Heart left ventricle (tissue), 13 donors: ENCODE data around the gene CHD5.

Experiments used
- POLR2A ChIP-seq, 2 donors: fragments of 450-650 bp; IDR thresholded peaks; one replicate each; pipeline ENCODE4 v1.6.1; 2017; ENCODE audit warnings: antibody characterized with exemption in 2 of 2, mild to moderate bottlenecking in 2 of 2, moderate library complexity in 2 of 2
- TF ChIP-seq, protein P1 (sequence below), 12 donors: fragments of 200-600 bp; sonication (generic) in 4 of 12; IDR thresholded peaks; one replicate each; pipeline versions ENCODE4 v1.5.0 to v1.8.0; 2018 to 2022; ENCODE audit warnings: antibody characterized with exemption in 12 of 12, mild to moderate bottlenecking in 5 of 12
- donor health status: ischemic (EF 13 %, LVEDD 7.1; RV severe dilation, severe dysfunction).
- donor health status: DM: no; HTN: yes; CAD: no.
- donor health status: DM: no; HTN: no; CAD: no.
- donor health status: ischemic (EF 25% LVEDD 6.9; RV normal size, moderate dysfunction).
- donor health status: ischemic (EF 25% LVEDD 5.7; RV mildly dilated, moderate dysfunction).
- donor health status: ischemic (EF 35%, LVEDD 5.7; RV mildly dilated, moderate dysfunction).
- donor health status: nonischemic (EF 11% LVEDD 7.7; RV severe dilation, severe dysfunction).
- donor health status: DM: yes; HTN: yes; CAD: no.
- donor health status: PGD.
- donor health status: ischemic (EF 29% LVEDD 5.4; RV normal size, mild dysfunction).
- donor health status: nonischemic (EF 23%, LVEDD 6.1; RV moderate dilation, normal function).

DNA sequence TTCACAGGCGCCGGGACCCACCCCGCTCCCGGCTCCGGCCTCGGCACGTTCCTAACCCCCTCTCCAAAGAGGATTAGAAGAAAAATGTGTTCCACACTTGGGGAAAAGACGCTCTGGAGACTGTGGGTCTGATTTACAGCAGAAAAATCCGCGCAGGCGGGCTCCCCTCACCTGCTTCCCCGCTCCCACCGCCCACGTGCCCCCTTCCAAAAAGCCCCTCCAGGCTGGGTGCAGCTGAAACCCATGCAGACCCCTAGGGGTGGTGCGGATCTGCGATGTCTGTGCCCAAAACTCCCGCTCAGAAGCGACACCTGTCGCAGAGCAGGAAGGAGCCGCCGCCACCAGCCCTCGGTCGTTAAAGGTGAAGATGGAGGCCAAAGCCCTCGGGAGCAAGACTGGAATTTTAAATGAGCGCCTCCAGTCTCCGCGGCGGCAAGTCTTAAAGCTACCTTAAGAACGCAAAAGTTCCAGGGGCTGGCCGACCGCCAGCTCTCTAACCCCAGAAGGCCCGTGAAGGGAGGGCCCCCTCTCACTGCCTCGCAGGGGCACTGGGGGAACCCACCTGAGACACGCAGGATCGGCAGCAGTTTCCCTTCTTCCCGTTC is 688 bp upstream of the CHD5 start:
- TF ChIP-seq POLR2A (IDR thresholded peaks at IDR 0.05): no peak
- TF ChIP-seq, protein P1, sequence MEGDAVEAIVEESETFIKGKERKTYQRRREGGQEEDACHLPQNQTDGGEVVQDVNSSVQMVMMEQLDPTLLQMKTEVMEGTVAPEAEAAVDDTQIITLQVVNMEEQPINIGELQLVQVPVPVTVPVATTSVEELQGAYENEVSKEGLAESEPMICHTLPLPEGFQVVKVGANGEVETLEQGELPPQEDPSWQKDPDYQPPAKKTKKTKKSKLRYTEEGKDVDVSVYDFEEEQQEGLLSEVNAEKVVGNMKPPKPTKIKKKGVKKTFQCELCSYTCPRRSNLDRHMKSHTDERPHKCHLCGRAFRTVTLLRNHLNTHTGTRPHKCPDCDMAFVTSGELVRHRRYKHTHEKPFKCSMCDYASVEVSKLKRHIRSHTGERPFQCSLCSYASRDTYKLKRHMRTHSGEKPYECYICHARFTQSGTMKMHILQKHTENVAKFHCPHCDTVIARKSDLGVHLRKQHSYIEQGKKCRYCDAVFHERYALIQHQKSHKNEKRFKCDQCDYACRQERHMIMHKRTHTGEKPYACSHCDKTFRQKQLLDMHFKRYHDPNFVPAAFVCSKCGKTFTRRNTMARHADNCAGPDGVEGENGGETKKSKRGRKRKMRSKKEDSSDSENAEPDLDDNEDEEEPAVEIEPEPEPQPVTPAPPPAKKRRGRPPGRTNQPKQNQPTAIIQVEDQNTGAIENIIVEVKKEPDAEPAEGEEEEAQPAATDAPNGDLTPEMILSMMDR (IDR thresholded peaks at IDR 0.05): no peak
